Measurements from ENCODE around the gene SLC35G4. TPM values are rescaled to one million over a fixed set of nuclear protein-coding genes. Genes with fewer than 3 reads are reported as not detected.
"Not testable (repeated sequence)": the region's sequence is repeated elsewhere in the genome, so short reads cannot be mapped to it uniquely, and the experiment has no call there.

The SLC35G4 gene
- total RNA-seq, 1 experiment from 2014 or later = not detected

DNA sequence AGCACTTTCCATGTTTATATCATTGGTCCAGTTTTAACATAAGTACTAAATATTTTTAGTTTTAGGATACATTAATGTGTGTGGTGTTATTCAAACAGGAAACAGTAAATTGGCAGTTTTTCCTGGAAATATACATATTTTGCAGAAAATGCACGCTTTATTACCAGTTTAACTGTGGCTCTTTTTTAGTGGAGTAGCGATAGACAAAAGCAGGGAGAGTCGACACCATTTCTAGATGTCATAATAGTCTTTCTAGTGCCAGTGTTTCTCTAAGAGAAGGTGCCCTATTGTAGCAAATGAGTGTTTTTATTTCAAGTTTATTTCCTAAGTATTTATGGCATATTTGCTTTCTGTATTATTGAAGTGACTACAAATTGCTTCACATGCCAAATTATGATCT, 9.1 kb upstream of the SLC35G4 start:
- in situ Hi-C loops (cut with HindIII; ENCODE audit: low pct_unique_long_range_greater_than_20kb, low sequenced_read_pairs) = no loop called here
- no peak for DNase-seq (ENCODE audit: low read depth, low spot score)

- no peak for DNase-seq (ENCODE audit: low read depth, low spot score)
- in situ Hi-C loops (cut with HindIII; ENCODE audit: low pct_unique_long_range_greater_than_20kb, low sequenced_read_pairs) = no loop called here
Observed at GRCh38 chr18:11607906-11608305, 1.5 kb upstream of the SLC35G4 start.

DNA sequence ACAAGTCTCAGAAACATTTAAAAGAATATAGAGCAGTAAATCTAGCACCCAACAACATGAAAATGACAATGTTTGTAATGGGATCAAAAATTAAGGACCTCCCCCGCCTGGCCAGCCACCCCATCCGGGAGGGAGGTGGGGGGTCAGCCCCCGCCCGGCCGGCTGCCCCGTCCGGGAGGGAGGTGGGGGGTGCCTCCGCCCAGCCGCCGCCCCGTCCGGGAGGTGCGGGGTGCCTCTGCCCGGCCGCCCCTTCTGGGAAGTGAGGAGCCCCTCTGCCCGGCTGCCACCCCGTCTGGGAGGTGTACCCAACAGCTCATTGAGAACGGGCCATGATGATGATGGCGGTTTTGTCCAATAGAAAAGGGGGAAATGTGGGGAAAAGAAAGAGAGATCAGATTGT, 778 bp upstream of the SLC35G4 start:
- in situ Hi-C loops (cut with HindIII; ENCODE audit: low pct_unique_long_range_greater_than_20kb, low sequenced_read_pairs); DNase-seq (ENCODE audit: low read depth, low spot score): not testable (repeated sequence)

- in situ Hi-C loops (cut with HindIII; ENCODE audit: low pct_unique_long_range_greater_than_20kb, low sequenced_read_pairs); DNase-seq (ENCODE audit: low read depth, low spot score): not testable (repeated sequence)
Observed at GRCh38 chr18:11613073-11613472, 3.7 kb downstream of the SLC35G4 start.

- in situ Hi-C loops (cut with HindIII; ENCODE audit: low pct_unique_long_range_greater_than_20kb, low sequenced_read_pairs); DNase-seq (ENCODE audit: low read depth, low spot score): not testable (repeated sequence)
Observed at GRCh38 chr18:11613611-11614010, 4.2 kb downstream of the SLC35G4 start.

DNA sequence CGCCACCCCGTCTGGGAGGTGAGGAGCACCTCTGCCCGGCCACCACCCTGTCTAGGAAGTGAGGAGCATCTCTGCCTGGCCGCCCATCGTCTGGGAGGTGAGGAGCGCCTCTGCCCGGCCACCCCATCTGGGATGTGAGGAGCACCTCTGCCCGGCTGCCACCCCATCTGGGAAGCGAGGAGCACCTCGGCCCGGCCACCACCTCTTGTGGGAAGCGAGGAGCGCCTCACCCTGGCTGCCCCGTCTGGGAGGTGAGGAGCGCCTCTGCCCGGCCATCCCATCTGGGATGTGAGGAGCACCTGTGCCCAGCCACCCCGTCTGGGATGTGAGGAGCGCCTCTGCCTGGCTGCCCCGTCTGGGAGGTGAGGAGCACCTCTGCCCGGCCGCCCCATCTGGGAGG, 4.6 kb downstream of the SLC35G4 start:
- DNase-seq (ENCODE audit: low read depth, low spot score); in situ Hi-C loops (cut with HindIII; ENCODE audit: low pct_unique_long_range_greater_than_20kb, low sequenced_read_pairs): not testable (repeated sequence)

DNA sequence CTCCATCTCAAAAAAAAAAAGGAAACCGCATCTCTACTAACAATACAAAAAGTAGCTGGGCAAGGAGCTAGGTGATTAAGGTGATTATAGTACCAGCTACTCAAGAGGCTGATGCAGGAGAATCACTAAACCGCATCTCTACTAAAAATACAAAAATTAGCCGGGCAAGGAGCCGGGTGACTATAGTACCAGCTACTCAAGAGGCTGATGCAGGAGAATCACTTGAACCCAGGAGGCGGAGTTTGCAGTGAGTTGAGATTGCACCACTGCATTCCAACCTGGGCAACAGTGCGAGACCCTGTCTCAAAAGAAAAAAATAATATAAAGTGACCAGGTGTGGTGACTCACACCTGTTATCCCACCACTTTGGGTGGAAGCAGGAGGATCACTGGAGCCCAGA, 5.6 kb downstream of the SLC35G4 start:
- in situ Hi-C loops (cut with HindIII; ENCODE audit: low pct_unique_long_range_greater_than_20kb, low sequenced_read_pairs); DNase-seq (ENCODE audit: low read depth, low spot score): not testable (repeated sequence)

GRCh38 chr18:11647310-11647709, 37.9 kb downstream of the SLC35G4 start:
- DNase-seq (ENCODE audit: low read depth, low spot score); in situ Hi-C loops (cut with HindIII; ENCODE audit: low pct_unique_long_range_greater_than_20kb, low sequenced_read_pairs): not testable (repeated sequence)

DNA sequence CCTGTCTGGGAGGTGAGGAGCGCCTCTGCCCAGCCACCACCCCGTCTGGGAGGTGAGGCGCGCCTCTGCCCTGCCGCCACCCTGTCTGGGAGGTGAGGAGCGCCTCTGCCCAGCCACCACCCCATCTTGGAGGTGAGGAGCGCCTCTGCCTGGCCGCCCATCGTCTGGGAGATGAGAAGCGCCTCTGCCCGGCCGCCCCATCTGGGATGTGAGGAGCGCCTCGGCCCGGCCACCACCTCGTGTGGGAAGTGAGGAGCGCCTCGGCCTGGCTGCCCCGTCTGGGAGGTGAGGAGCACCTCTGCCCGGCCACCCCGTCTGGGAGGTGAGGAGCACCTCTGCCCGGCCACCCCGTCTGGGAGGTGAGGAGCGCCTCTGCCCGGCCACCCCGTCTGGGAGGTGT, 38.4 kb downstream of the SLC35G4 start:
- DNase-seq (ENCODE audit: low read depth, low spot score); in situ Hi-C loops (cut with HindIII; ENCODE audit: low pct_unique_long_range_greater_than_20kb, low sequenced_read_pairs): not testable (repeated sequence)

- no peak for DNase-seq (ENCODE audit: low read depth, low spot score)
- in situ Hi-C loops (cut with HindIII; ENCODE audit: low pct_unique_long_range_greater_than_20kb, low sequenced_read_pairs) = no loop called here
Observed at GRCh38 chr18:11649839-11650238, 40.4 kb downstream of the SLC35G4 start.

- in situ Hi-C loops (cut with HindIII; ENCODE audit: low pct_unique_long_range_greater_than_20kb, low sequenced_read_pairs) = no loop called here
Observed at GRCh38 chr18:11651899-11652298, 42.5 kb downstream of the SLC35G4 start.

GRCh38 chr18:11653521-11653920, 44.1 kb downstream of the SLC35G4 start:
- no peak for DNase-seq (ENCODE audit: low read depth, low spot score)
- in situ Hi-C loops (cut with HindIII; ENCODE audit: low pct_unique_long_range_greater_than_20kb, low sequenced_read_pairs) = no loop called here

More at GRCh38 chr18:11651899-11652298, 42.5 kb downstream of the SLC35G4 start:
- no peak for DNase-seq (ENCODE audit: low read depth, low spot score)

- DNase-seq (ENCODE audit: low read depth, low spot score) = peak; percentile 55
- in situ Hi-C loops (cut with HindIII; ENCODE audit: low pct_unique_long_range_greater_than_20kb, low sequenced_read_pairs) = no loop called here
Observed at GRCh38 chr18:11654736-11655605, 45.6 kb downstream of the SLC35G4 start.

- DNase-seq (ENCODE audit: low read depth, low spot score) = no peak
- in situ Hi-C loops (cut with HindIII; ENCODE audit: low pct_unique_long_range_greater_than_20kb, low sequenced_read_pairs) = no loop called here
Observed at GRCh38 chr18:11655606-11655932, 46.2 kb downstream of the SLC35G4 start.

GRCh38 chr18:11657152-11657551, 47.8 kb downstream of the SLC35G4 start:
- no peak for DNase-seq (ENCODE audit: low read depth, low spot score)
- in situ Hi-C loops (cut with HindIII; ENCODE audit: low pct_unique_long_range_greater_than_20kb, low sequenced_read_pairs) = no loop called here

- no peak for DNase-seq (ENCODE audit: low read depth, low spot score)
- in situ Hi-C loops (cut with HindIII; ENCODE audit: low pct_unique_long_range_greater_than_20kb, low sequenced_read_pairs) = no loop called here
Observed at GRCh38 chr18:11657554-11657953, 48.2 kb downstream of the SLC35G4 start.

GRCh38 chr18:11658019-11658418, 48.6 kb downstream of the SLC35G4 start:
- no peak for DNase-seq (ENCODE audit: low read depth, low spot score)
- in situ Hi-C loops (cut with HindIII; ENCODE audit: low pct_unique_long_range_greater_than_20kb, low sequenced_read_pairs) = no loop called here

GRCh38 chr18:11658989-11659388, 49.6 kb downstream of the SLC35G4 start:
- DNase-seq (ENCODE audit: low read depth, low spot score) = no peak
- in situ Hi-C loops (cut with HindIII; ENCODE audit: low pct_unique_long_range_greater_than_20kb, low sequenced_read_pairs) = no loop called here

Data from SK-MEL-5 (cell line).